GM21360 (cell line): ENCODE measurements around the gene MUC16.
"Not testable (repeated sequence)": the region's sequence is repeated elsewhere in the genome, so short reads cannot be mapped to it uniquely, and the experiment has no call there.

Experiments
- ATAC-seq: cut with Tn5 transposase; IDR thresholded peaks from one replicate; pipeline ENCODE4 v1.9.1; 2021; ENCODE audit warnings: mild to moderate bottlenecking, moderate library complexity; ENCODE audit not compliant: unreplicated experiment

MUC16 gene

GRCh38 chr19:9009935-9010651 is at the start of gene MUC16:
Gene MUC16, minus strand, starts transcription at chr19:9010409.
- no peak for ATAC-seq

GRCh38 chr19:9058905-9059667 is 48.9 kb upstream of the MUC16 start:
- no peak for ATAC-seq

GRCh38 chr19:9057505-9058258 is 47.5 kb upstream of the MUC16 start:
- no peak for ATAC-seq

- not testable (repeated sequence) for ATAC-seq
Measured at GRCh38 chr19:9056131-9056530, 45.9 kb upstream of the MUC16 start.

GRCh38 chr19:9054765-9055164 is 44.6 kb upstream of the MUC16 start:
- ATAC-seq, result no peak

- ATAC-seq, result no peak
Measured at GRCh38 chr19:9054207-9054606, 44.0 kb upstream of the MUC16 start.

GRCh38 chr19:9053674-9054073 is 43.5 kb upstream of the MUC16 start:
- not testable (repeated sequence) for ATAC-seq

GRCh38 chr19:9052894-9053293 is 42.7 kb upstream of the MUC16 start:
- ATAC-seq, result no peak

GRCh38 chr19:9046694-9047093 is 36.5 kb upstream of the MUC16 start:
- ATAC-seq, result no peak

- ATAC-seq, result no peak
Measured at GRCh38 chr19:9044449-9044848, 34.2 kb upstream of the MUC16 start.

- no peak for ATAC-seq
Measured at GRCh38 chr19:9043524-9043923, 33.3 kb upstream of the MUC16 start.

GRCh38 chr19:9041023-9041422 is 30.8 kb upstream of the MUC16 start:
- no peak for ATAC-seq

GRCh38 chr19:9040131-9040530 is 29.9 kb upstream of the MUC16 start:
- no peak for ATAC-seq

GRCh38 chr19:9039728-9040127 is 29.5 kb upstream of the MUC16 start:
- no peak for ATAC-seq

- no peak for ATAC-seq
Measured at GRCh38 chr19:9037400-9038062, 27.3 kb upstream of the MUC16 start.

GRCh38 chr19:9032136-9032631 is 22.0 kb upstream of the MUC16 start:
- ATAC-seq, result no peak

GRCh38 chr19:9018163-9018875 is 8.1 kb upstream of the MUC16 start:
- ATAC-seq, result no peak

GRCh38 chr19:9014803-9015202 is 4.6 kb upstream of the MUC16 start:
- no peak for ATAC-seq

- no peak for ATAC-seq
Measured at GRCh38 chr19:9013988-9014387, 3.8 kb upstream of the MUC16 start.

GRCh38 chr19:9011875-9012274 is 1.7 kb upstream of the MUC16 start:
- no peak for ATAC-seq
